Testis (tissue), 3 donors: ENCODE measurements around the gene MGAT3. TPM values are rescaled to one million over a fixed set of nuclear protein-coding genes. Genes with fewer than 3 reads are reported as not detected.
A peak's percentile ranks its signal among the peaks of the same experiment; 100 is the strongest.

Source experiments
- DNase-seq: peaks from one replicate; pipeline ENCODE4 v3.0.0-alpha.2; 2019
- H3K27ac ChIP-seq, 2 donors: fragments of 200-600 bp; sonication (generic); one replicate each; pipeline ENCODE4 v1.5.1; 2019
- H3K27me3 ChIP-seq: fragments of 200-600 bp; sonication (generic); one replicate; pipeline ENCODE4 v1.5.1; 2019
- H3K36me3 ChIP-seq: fragments of 200-600 bp; sonication (generic); one replicate; pipeline ENCODE4 v1.5.1; 2017; ENCODE audit warnings: low read depth; ENCODE audit errors: missing control alignments
- H3K4me1 ChIP-seq: fragments of 200-600 bp; sonication (generic); one replicate; pipeline ENCODE4 v1.5.1; 2019
- H3K4me3 ChIP-seq, 2 donors: fragments of 200-600 bp; sonication (generic); one replicate each; pipeline ENCODE4 v1.5.1; 2017 to 2019
- H3K9me3 ChIP-seq: fragments of 200-600 bp; sonication (generic); one replicate; pipeline ENCODE4 v1.5.1; 2017
- POLR2A ChIP-seq: fragments of 450-650 bp; IDR thresholded peaks from one replicate; pipeline ENCODE4 v1.6.1; 2017; ENCODE audit warnings: antibody characterized with exemption, mild to moderate bottlenecking, moderate library complexity
- WGBS, 2 donors: methylation state at CpG; one replicate each; pipeline ENCODE4 v1.1.5; 2018; 5-methylcytosine and 5-hydroxymethylcytosine counted together
- intact Hi-C: fragments of 100-400 bp; cut with DNase I; formaldehyde crosslinking; loops from one replicate; pipeline ENCODE4 v1.15.1; 2023; ENCODE audit warnings: low total_unique reads
- polyA plus RNA-seq: library from polyadenylated mRNA; stranded (reverse); fragments of 350-450 nt; fragmentation: Illumina TruSeq; extraction: RNeasy Lipid Tissue Mini Kit (QIAGEN cat#74804); gene quantifications from one replicate; pipeline ENCODE4 v1.2.3, GENCODE V29; 2014; ENCODE audit warnings: low read depth, low replicate concordance; ENCODE audit not compliant: insufficient read depth
- total RNA-seq, 2 donors: library from RNA; depleted of rRNA; stranded (reverse); fragments of >200 nt; gene quantifications; one replicate each; pipeline ENCODE4 v1.2.3, GENCODE V29; 2016
- TF ChIP-seq, protein P1 (sequence below), 3 experiments: fragments of 450-650 bp in 2 of 3; fragments of 200-600 bp in 1 of 3; sonication (generic) in 1 of 3; IDR thresholded peaks; one replicate each; pipeline ENCODE4 v1.5.1; 2016 to 2019; ENCODE audit warnings: antibody characterized with exemption in 3 of 3, mild to moderate bottlenecking in 2 of 3, moderate library complexity in 1 of 3

MGAT3 gene
- total and polyA plus RNA-seq, 3 donors from 2014 or later: 4.6 to 9.7 (median 6.4) TPM

DNA sequence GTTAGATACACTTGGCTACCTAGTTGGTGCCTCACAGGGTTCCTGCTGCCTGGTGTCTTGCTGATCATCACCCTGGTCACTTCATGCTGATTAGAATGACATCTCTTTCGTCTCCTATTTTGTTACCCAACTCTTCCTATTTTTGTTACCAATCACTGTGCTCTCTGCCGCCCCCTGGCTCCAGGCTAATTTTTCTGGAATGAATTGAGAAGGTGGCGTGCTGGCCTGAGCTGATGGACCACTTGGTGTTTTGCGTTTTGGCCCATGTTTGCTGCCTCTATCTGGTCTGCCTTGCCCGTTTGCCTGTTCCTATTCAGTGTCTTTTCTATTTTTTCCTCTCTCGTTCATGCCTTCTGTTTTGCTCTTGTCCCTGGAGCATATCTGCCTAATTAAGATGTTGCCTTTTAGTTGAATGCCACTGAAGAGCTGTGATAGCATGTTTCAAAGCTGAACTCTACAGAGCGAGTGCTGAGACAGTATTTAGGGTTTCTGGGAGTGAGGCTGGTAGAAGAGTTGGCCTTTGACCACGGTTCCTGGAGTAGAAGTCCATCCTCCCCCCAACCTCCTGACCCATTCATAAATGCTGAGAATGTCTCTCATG lies 57.7 kb downstream of the MGAT3 start:
- Histone ChIP-seq H3K4me1 (peaks cover 12% of the 10 kb centered on the region), H3K36me3 (no peaks in the 10 kb centered on the region), H3K27ac (no peak overlapping the region), H3K4me3 (no peak overlapping the region), H3K27me3 (no peaks in the 10 kb centered on the region), H3K9me3 (no peaks in the 10 kb centered on the region)
- WGBS, 2 donors: 43 to 44% methylated on average over 8 of the region's 8 CpGs
- DNase-seq: peak; percentile 80
- TF ChIP-seq POLR2A: no peak
- TF ChIP-seq, protein P1, sequence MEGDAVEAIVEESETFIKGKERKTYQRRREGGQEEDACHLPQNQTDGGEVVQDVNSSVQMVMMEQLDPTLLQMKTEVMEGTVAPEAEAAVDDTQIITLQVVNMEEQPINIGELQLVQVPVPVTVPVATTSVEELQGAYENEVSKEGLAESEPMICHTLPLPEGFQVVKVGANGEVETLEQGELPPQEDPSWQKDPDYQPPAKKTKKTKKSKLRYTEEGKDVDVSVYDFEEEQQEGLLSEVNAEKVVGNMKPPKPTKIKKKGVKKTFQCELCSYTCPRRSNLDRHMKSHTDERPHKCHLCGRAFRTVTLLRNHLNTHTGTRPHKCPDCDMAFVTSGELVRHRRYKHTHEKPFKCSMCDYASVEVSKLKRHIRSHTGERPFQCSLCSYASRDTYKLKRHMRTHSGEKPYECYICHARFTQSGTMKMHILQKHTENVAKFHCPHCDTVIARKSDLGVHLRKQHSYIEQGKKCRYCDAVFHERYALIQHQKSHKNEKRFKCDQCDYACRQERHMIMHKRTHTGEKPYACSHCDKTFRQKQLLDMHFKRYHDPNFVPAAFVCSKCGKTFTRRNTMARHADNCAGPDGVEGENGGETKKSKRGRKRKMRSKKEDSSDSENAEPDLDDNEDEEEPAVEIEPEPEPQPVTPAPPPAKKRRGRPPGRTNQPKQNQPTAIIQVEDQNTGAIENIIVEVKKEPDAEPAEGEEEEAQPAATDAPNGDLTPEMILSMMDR (IDR thresholded peaks at IDR 0.05): peak; percentile 41 to 77 (median 70)
- intact Hi-C loops: no loop called here

DNA sequence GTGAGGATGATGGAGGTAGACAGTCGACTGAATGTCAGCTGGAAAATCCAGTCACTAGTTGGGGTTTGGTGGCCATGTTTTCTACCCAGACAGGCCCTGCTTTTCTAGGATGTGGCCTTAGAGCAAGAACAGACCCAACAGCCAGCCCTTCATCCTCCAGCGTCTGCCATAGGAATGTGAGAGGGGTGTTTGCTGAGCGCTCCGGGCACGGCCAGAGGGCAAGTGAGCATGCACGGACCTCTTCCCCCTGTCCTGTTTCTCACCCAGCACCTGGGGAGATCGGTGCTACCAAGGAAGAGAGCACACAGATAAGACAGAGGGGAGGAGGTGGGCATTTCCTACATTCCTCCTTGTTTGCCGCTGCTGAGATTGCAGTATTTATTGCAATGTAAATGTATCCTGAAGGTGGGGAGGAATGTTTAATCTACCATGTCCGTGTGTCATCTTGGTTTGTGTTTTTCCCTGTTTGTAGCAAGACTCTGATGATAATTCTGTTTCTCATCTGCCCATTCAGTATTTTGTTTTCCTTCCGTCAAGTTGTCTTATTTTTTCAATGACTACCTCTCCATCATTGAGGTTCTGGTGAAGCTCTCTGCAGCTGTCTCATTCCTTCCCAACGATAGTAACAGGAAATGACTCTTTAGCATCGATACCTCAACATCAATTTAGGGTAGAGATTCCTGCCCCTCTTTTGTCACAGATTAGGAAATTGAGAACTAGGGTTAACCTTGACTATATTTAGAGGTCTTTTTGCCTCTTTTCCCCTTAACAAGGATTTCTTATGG lies 58.6 kb downstream of the MGAT3 start:
- no peaks in the 10 kb centered on the region for H3K27me3 ChIP-seq
- TF ChIP-seq, protein P1 (IDR thresholded peaks at IDR 0.05): no peak
- TF ChIP-seq POLR2A: no peak
- no peaks in the 10 kb centered on the region for H3K36me3 ChIP-seq
- no peak overlapping the region for H3K27ac ChIP-seq
- H3K9me3 ChIP-seq: no peaks in the 10 kb centered on the region
- 88 to 91% methylated on average over 11 to 12 of the region's 12 CpGs for WGBS, 2 donors
- intact Hi-C loops: no loop called here
- peaks cover 12% of the 10 kb centered on the region for H3K4me1 ChIP-seq
- no peak for DNase-seq
- no peak overlapping the region for H3K4me3 ChIP-seq

DNA sequence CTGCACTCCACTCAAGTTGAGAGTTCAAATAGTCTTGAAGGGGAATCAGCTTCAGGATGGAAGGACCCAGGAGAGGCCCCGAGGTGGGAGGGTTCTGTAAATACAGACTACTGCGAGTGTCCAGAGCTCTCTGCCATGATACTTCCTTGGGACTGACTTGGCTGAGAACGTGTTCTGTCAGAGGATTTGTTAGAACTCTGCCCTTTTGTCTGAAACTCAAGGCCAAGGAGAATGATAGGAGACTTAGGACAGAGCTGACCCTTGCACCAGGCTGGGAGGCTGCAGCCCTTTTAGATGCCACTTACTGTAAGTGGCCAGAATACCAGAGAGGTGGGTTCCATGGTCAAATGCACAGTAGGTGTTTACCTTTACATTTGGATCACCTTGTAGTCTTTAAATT lies 60.7 kb downstream of the MGAT3 start:
- no peak for TF ChIP-seq POLR2A
- TF ChIP-seq, protein P1 (IDR thresholded peaks at IDR 0.05): no peak
- DNase-seq: no peak
- H3K9me3 ChIP-seq: no peaks in the 10 kb centered on the region
- no peaks in the 10 kb centered on the region for H3K27me3 ChIP-seq
- no peak overlapping the region for H3K4me3 ChIP-seq
- 58 to 59% methylated on average over 3 of the region's 3 CpGs for WGBS, 2 donors
- no peaks in the 10 kb centered on the region for H3K36me3 ChIP-seq
- H3K27ac ChIP-seq: no peak overlapping the region
- peaks cover 20% of the 10 kb centered on the region for H3K4me1 ChIP-seq
- intact Hi-C loops: no loop called here

DNA sequence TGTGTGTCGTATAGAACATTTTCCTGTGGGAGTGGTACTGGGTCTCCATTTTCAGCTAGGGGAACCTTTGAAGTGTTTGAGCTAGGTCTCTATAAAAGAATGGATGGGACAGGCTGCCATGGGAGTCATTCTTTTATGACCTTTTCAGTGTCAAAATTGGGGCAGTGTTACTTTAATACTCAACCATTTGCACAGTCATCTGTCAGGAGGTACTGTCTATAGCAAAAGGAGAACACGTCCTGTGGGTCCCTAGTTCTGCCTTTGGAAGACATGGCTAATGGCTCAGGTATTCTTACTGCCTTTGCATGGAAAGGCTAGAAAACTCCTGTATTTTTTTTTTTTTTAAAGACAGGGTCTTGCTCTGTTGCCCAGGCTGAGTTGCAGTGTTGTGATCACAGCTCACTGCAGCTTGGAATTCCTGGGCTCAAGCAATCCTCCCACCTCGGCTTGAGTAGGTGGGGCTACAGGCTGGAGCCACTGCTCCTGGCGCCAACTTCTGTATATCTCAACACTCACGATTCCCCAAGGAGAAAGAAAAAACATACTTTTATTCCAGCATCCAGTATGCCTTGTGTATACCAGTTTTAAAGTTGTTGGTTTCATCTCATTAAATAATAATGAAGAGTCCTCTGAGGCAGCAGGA lies 61.5 kb downstream of the MGAT3 start:
- TF ChIP-seq, protein P1 (IDR thresholded peaks at IDR 0.05): no peak
- no peak for TF ChIP-seq POLR2A
- Histone ChIP-seq H3K4me3 (peak overlapping the region in 1 of 2 donors; percentile 99), H3K27me3 (no peaks in the 10 kb centered on the region), H3K27ac (peak overlapping the region in 1 of 2 donors; percentile 98), H3K4me1 (peaks cover 28% of the 10 kb centered on the region), H3K9me3 (no peaks in the 10 kb centered on the region), H3K36me3 (no peaks in the 10 kb centered on the region)
- intact Hi-C loops: no loop called here
- no peak for DNase-seq
- WGBS, 2 donors: 35 to 50% methylated on average over 5 of the region's 5 CpGs
